Thoracic aorta (tissue), 2 donors: Measurements from ENCODE around the gene CKMT2. TPM values are rescaled to one million over a fixed set of nuclear protein-coding genes. Genes with fewer than 3 reads are reported as not detected.
A peak's percentile ranks its signal among the peaks of the same experiment; 100 is the strongest.

Source experiments
- ATAC-seq: fragments of 150-250 bp; one replicate; pipeline ENCODE4 v1.8.0; 2017; ENCODE audit warnings: low read depth; ENCODE audit not compliant: insufficient number of reproducible peaks, low FRiP score
- DNase-seq: peaks from one replicate; pipeline ENCODE4 v3.0.0-alpha.2; 2020; ENCODE audit warnings: low spot score
- H3K27ac ChIP-seq, 2 donors: fragments of 200-600 bp; sonication (generic); 1 replicate in 1 of 2; 2 replicates in 1 of 2; pipeline ENCODE4 v1.5.1; 2016; ENCODE audit warnings: mild to moderate bottlenecking in 2 of 2, moderate library complexity in 2 of 2
- H3K27me3 ChIP-seq: fragments of 200-600 bp; sonication (generic); replicated peaks from 2 replicates; pipeline ENCODE4 v1.6.0; 2016; ENCODE audit warnings: mild to moderate bottlenecking; ENCODE audit not compliant: insufficient read depth
- H3K36me3 ChIP-seq: fragments of 200-600 bp; sonication (generic); one replicate; pipeline ENCODE4 v1.5.1; 2016
- H3K4me1 ChIP-seq, 2 donors: fragments of 200-600 bp; sonication (generic); 1 replicate in 1 of 2; 2 replicates in 1 of 2; pipeline versions ENCODE4 v1.5.1 to v1.6.0; 2016; ENCODE audit warnings: low read depth in 2 of 2, mild to moderate bottlenecking in 1 of 2; ENCODE audit not compliant: control insufficient read depth in 1 of 2
- H3K4me3 ChIP-seq: fragments of 200-600 bp; sonication (generic); 2 replicates; pipeline ENCODE4 v1.5.1; 2016; ENCODE audit warnings: mild to moderate bottlenecking
- H3K9me3 ChIP-seq: fragments of 200-600 bp; sonication (generic); 2 replicates; pipeline ENCODE4 v1.5.1; 2016
- CTCF ChIP-seq: fragments of 200-600 bp; sonication (generic); IDR thresholded peaks from one replicate; pipeline ENCODE4 v1.5.1; 2019; ENCODE audit warnings: antibody characterized with exemption
- total RNA-seq, 2 donors: library from RNA; depleted of rRNA; stranded (reverse); fragments of >200 nt; gene quantifications; one replicate each; pipeline versions ENCODE4 v1.1.0 to v1.2.3, GENCODE V29; 2016

CKMT2 gene
- total RNA-seq, 2 donors from 2014 or later, result 16.8 to 20.6 TPM

- Histone ChIP-seq H3K27ac (peak overlapping the region; percentile 95 to 96), H3K4me1 (peaks cover 31 to 64% of the 10 kb centered on the region in 2 donors), H3K4me3 (peak overlapping the region; percentile 68), H3K36me3 (no peaks in the 10 kb centered on the region), H3K27me3 (no peaks in the 10 kb centered on the region), H3K9me3 (no peaks in the 10 kb centered on the region)
- no peak for TF ChIP-seq CTCF
- DNase-seq, result no peak
- no peak for ATAC-seq
These were observed 1.2 kb downstream of the CKMT2 start for GRCh38 chr5:81234299-81234698.

GRCh38 chr5:81234801-81235200 lies 1.7 kb downstream of the CKMT2 start:
- ATAC-seq, result no peak
- no peak for DNase-seq
- H3K4me3 ChIP-seq, result peak overlapping the region; percentile 25

DNA sequence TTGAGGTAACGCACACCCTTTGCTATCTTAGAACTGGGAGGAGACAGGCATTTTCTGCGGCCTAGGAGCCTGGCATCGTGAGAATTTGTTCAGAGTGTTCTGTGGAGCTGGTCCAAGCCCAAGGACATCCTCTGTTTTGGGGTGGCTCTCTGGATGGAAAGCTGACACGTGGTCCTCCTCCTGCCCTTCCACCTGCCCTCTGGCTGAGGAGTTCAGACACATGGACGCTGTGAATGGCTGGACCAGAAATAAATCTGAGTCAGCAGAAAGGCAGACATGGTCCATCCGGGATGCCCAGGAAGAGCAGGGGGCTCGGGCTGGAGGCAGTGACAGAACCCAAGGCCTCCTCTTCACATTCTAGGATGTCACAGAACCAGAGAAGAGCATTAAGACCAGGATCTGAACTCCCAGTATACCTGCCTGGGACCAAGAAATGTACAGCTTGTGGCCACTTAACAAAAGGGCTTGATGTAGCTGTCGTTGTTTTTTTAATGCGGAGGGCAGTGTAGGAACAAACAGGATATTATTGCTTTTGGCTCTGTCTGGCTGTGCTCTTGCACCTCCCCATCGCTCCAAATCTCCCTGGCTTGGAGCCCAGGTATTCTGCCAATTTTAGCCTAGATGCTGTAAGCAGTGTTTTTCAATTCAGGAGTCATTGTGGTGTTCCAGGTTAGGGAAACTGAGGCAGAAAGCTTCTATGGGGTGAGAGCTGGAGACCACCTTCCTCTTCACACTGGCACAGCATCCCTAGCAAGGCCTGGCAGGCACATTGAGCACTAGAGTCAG lies 2.4 kb downstream of the CKMT2 start:
- peak overlapping the region; percentile 95 to 96 for H3K27ac ChIP-seq
- no peaks in the 10 kb centered on the region for H3K9me3 ChIP-seq
- no peaks in the 10 kb centered on the region for H3K27me3 ChIP-seq
- TF ChIP-seq CTCF, result no peak
- no peak for ATAC-seq
- H3K36me3 ChIP-seq, result no peaks in the 10 kb centered on the region
- H3K4me3 ChIP-seq, result peak overlapping the region; percentile 25
- peak; percentile 40 for DNase-seq
- H3K4me1 ChIP-seq, result peaks cover 31 to 75% of the 10 kb centered on the region in 2 donors

More at GRCh38 chr5:81234801-81235200, 1.7 kb downstream of the CKMT2 start:
- peaks cover 31 to 69% of the 10 kb centered on the region in 2 donors for H3K4me1 ChIP-seq
- H3K27ac ChIP-seq, result peak overlapping the region; percentile 95 to 96
- no peaks in the 10 kb centered on the region for H3K27me3 ChIP-seq
- no peak for TF ChIP-seq CTCF
- H3K36me3 ChIP-seq, result no peaks in the 10 kb centered on the region
- H3K9me3 ChIP-seq, result no peaks in the 10 kb centered on the region

DNA sequence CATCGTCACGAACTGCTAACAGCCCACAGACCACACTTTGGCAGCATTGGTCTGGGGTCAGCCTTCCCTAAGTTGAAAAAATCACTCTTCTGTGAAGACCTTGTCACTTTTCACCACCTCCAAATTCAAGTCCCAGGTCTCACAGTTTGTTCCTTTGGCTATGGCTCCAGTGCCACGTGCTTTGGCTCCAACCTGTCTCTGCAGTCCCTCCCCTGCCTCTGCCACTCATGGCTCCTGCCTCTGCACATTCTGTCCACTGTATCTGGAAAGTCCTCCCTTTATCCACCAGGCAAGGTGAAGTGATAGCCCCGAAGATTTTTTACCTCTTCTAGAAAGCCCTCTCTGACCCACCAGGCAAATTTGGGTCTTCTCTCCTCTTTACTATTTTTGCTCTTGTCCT lies 5.3 kb downstream of the CKMT2 start:
- peaks cover 27 to 72% of the 10 kb centered on the region in 2 donors for H3K4me1 ChIP-seq
- DNase-seq (no peak), ATAC-seq (no peak)
- H3K27me3 ChIP-seq, result no peaks in the 10 kb centered on the region
- no peaks in the 10 kb centered on the region for H3K36me3 ChIP-seq
- no peak overlapping the region for H3K4me3 ChIP-seq
- no peaks in the 10 kb centered on the region for H3K9me3 ChIP-seq
- peak overlapping the region in 1 of 2 donors; percentile 22 for H3K27ac ChIP-seq
- TF ChIP-seq CTCF, result no peak

DNA sequence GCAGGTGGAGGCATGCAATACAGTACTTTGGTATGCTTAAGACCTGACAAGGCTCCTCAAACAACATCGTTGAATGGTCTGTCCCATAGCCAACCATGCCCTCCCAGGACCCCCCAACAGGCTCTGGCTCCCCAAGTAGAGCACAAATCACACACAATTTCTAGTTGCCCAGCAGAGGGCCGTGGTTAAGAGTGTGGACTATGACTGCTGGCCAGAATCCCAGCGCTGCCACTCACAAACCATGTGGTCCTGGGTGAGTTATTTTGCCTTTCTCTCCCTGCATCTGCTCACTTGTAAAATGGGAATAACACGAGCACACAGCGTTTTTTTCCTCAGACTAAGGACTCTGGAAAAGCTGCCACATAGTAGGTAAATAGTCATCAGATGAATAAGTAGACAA lies 6.5 kb downstream of the CKMT2 start:
- DNase-seq (no peak), ATAC-seq (no peak)
- peak overlapping the region in 1 of 2 donors; percentile 0 for H3K27ac ChIP-seq
- H3K4me3 ChIP-seq, result no peak overlapping the region
- no peak for TF ChIP-seq CTCF
- H3K27me3 ChIP-seq, result no peaks in the 10 kb centered on the region
- H3K9me3 ChIP-seq, result no peaks in the 10 kb centered on the region
- H3K4me1 ChIP-seq, result peaks cover 20 to 71% of the 10 kb centered on the region in 2 donors
- no peaks in the 10 kb centered on the region for H3K36me3 ChIP-seq
